HepG2 (cell line): ENCODE data around the gene IWS1. TPM values are rescaled to one million over a fixed set of nuclear protein-coding genes. Genes with fewer than 3 reads are reported as not detected.

Source experiments
- CBX5 ChIP-seq: sonication (generic); formaldehyde crosslinking; IDR thresholded peaks from 2 replicates; pipeline ENCODE4 v1.4.0; 2020; ENCODE audit warnings: missing genetic modification reagents, borderline replicate concordance
- CHCHD3 ChIP-seq: sonication (generic); formaldehyde crosslinking; IDR thresholded peaks from 2 replicates; pipeline ENCODE4 v1.8.0; 2022; ENCODE audit warnings: mild to moderate bottlenecking, missing genetic modification reagents, moderate library complexity
- HDAC2 ChIP-seq: sonication (generic); formaldehyde crosslinking; IDR thresholded peaks from 2 replicates; pipeline ENCODE4 v1.4.0; 2020; ENCODE audit warnings: missing genetic modification reagents
- ISL2 ChIP-seq: sonication (generic); formaldehyde crosslinking; IDR thresholded peaks from 2 replicates; pipeline ENCODE4 v1.5.0; 2020; ENCODE audit warnings: missing genetic modification reagents
- RFXAP ChIP-seq: sonication (generic); formaldehyde crosslinking; IDR thresholded peaks from 2 replicates; pipeline ENCODE4 v1.4.0; 2020; ENCODE audit warnings: missing genetic modification reagents, borderline replicate concordance
- ZBTB21 ChIP-seq: sonication (generic); formaldehyde crosslinking; IDR thresholded peaks from 2 replicates; pipeline ENCODE4 v1.4.0; 2020; ENCODE audit warnings: missing genetic modification reagents
- ZKSCAN5 ChIP-seq: sonication (generic); formaldehyde crosslinking; IDR thresholded peaks from 2 replicates; pipeline ENCODE4 v1.5.1; 2020; ENCODE audit warnings: mild to moderate bottlenecking, missing genetic modification reagents
- ZNF101 ChIP-seq: sonication (generic); formaldehyde crosslinking; IDR thresholded peaks from 2 replicates; pipeline ENCODE4 v1.4.0; 2020; ENCODE audit warnings: mild to moderate bottlenecking, low read depth, missing genetic modification reagents, borderline replicate concordance
- ZNF383 ChIP-seq: sonication (generic); formaldehyde crosslinking; IDR thresholded peaks from 2 replicates; pipeline ENCODE4 v1.4.0; 2020; ENCODE audit warnings: missing genetic modification reagents, mild to moderate bottlenecking, borderline replicate concordance
- ZNF446 ChIP-seq: sonication (generic); formaldehyde crosslinking; IDR thresholded peaks from 2 replicates; pipeline ENCODE4 v1.5.0; 2020; ENCODE audit warnings: mild to moderate bottlenecking, missing genetic modification reagents
- polyA plus RNA-seq, 8 experiments: library from polyadenylated mRNA; depleted of rRNA in 3 of 8; stranded (reverse) in 7 of 8; unstranded in 1 of 8; fragments of >200 nt; fragmentation: Illumina TruSeq in 4 of 8; extraction: Trizol in 4 of 8; gene quantifications; 2 replicates each; pipeline versions ENCODE4 v1.2.1 to v1.2.3, GENCODE V29; 2011 to 2016; ENCODE audit warnings: low read depth in 4 of 8, missing spikeins in 1 of 8, mixed read lengths in 1 of 8; ENCODE audit not compliant: insufficient read depth in 1 of 8
- total RNA-seq, 5 experiments: library from RNA; depleted of rRNA; stranded (reverse); fragments of >200 nt; fragmentation: Illumina TruSeq; extraction: Trizol; gene quantifications; 2 replicates each; pipeline ENCODE4 v1.2.3, GENCODE V29; 2016; ENCODE audit warnings: low read depth in 1 of 5
- TF ChIP-seq, protein P1 (sequence below): sonication (generic); formaldehyde crosslinking; IDR thresholded peaks from 2 replicates; pipeline ENCODE4 v1.9.0; 2021; ENCODE audit warnings: missing genetic modification reagents, mild to moderate bottlenecking, borderline replicate concordance
- TF ChIP-seq, protein P2 (sequence below): sonication (generic); formaldehyde crosslinking; IDR thresholded peaks from 2 replicates; pipeline ENCODE4 v1.4.0; 2020; ENCODE audit warnings: missing genetic modification reagents, borderline replicate concordance
- TF ChIP-seq, protein P3 (sequence below): sonication (generic); formaldehyde crosslinking; IDR thresholded peaks from 2 replicates; pipeline ENCODE4 v1.4.0; 2020; ENCODE audit warnings: mild to moderate bottlenecking, low read depth, missing genetic modification reagents

The IWS1 gene
- total and polyA plus RNA-seq, 2 of the 13 experiments (the other 11 are each of a cell fraction or from before 2014, with no cell fraction given), result 28.9 to 62.3 TPM

DNA sequence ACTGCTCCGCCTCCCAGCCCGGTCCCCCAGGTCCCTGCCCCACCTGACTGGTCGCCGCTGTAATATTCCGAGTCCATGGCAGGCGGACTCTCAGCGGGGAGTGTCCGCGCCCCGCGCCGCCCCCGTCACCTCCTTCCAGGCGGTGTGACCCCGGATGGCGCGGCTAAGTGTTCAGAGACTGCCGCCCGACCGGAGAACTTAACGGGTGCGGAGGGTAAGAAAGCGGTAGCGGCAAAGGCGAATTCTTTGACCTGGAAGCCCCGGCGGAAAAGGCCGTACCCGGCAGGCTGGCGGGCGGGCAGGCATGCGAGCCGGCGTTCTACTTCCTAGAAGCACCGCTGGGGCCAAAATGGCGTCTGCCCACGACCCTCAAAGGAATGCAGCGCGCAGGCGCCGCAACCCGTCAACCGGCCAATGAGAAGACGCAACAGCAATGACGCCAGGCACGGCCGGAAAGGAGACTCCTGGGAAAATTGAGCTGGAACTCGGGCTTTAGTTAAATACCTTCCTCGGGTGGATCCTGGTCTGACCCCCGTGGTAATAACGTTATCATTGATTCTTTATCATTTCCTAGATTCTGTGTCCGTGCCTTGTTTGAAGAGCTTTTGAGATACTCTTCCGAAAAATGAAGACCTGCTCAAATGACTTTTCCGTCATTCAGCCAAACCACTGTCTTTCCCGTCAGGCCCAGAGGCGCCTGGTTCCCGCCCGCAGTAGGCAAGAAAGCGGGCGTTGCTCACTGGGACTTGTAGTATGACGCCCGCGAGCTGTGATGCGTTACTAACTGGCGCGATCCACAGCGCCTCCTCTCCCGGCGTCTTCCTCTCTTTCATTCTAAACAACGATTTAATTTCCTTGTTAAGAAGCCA lies at the start of gene IWS1 (continued):
- TF ChIP-seq RFXAP (CRISPR knock-in tag) (peak; percentile 43; the same call in 1 of the 2 replicates), ZNF446 (peak; percentile 88; the same call in 1 of the 2 replicates), CHCHD3 (CRISPR knock-in tag) (no peak), ZBTB21 (CRISPR knock-in tag) (peak; percentile 96), ISL2 (CRISPR knock-in tag) (peak; percentile 51), ZNF383 (CRISPR knock-in tag) (no peak), CBX5 (CRISPR knock-in tag) (peak; percentile 52), ZNF101 (no peak), HDAC2 (CRISPR knock-in tag) (peak; percentile 26; the same call in 1 of the 2 replicates), ZKSCAN5 (CRISPR knock-in tag) (0 out of 2 replicates have a peak, but pooled peaks have one; percentile 23)
- TF ChIP-seq, protein P1, sequence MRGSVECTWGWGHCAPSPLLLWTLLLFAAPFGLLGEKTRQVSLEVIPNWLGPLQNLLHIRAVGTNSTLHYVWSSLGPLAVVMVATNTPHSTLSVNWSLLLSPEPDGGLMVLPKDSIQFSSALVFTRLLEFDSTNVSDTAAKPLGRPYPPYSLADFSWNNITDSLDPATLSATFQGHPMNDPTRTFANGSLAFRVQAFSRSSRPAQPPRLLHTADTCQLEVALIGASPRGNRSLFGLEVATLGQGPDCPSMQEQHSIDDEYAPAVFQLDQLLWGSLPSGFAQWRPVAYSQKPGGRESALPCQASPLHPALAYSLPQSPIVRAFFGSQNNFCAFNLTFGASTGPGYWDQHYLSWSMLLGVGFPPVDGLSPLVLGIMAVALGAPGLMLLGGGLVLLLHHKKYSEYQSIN, result no peak
- TF ChIP-seq, protein P2, sequence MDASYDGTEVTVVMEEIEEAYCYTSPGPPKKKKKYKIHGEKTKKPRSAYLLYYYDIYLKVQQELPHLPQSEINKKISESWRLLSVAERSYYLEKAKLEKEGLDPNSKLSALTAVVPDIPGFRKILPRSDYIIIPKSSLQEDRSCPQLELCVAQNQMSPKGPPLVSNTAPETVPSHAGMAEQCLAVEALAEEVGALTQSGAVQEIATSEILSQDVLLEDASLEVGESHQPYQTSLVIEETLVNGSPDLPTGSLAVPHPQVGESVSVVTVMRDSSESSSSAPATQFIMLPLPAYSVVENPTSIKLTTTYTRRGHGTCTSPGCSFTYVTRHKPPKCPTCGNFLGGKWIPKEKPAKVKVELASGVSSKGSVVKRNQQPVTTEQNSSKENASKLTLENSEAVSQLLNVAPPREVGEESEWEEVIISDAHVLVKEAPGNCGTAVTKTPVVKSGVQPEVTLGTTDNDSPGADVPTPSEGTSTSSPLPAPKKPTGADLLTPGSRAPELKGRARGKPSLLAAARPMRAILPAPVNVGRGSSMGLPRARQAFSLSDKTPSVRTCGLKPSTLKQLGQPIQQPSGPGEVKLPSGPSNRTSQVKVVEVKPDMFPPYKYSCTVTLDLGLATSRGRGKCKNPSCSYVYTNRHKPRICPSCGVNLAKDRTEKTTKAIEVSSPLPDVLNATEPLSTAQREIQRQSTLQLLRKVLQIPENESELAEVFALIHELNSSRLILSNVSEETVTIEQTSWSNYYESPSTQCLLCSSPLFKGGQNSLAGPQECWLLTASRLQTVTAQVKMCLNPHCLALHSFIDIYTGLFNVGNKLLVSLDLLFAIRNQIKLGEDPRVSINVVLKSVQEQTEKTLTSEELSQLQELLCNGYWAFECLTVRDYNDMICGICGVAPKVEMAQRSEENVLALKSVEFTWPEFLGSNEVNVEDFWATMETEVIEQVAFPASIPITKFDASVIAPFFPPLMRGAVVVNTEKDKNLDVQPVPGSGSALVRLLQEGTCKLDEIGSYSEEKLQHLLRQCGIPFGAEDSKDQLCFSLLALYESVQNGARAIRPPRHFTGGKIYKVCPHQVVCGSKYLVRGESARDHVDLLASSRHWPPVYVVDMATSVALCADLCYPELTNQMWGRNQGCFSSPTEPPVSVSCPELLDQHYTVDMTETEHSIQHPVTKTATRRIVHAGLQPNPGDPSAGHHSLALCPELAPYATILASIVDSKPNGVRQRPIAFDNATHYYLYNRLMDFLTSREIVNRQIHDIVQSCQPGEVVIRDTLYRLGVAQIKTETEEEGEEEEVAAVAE (CRISPR knock-in tag), result peak; percentile 50; the same call in 1 of the 2 replicates
- TF ChIP-seq, protein P3, sequence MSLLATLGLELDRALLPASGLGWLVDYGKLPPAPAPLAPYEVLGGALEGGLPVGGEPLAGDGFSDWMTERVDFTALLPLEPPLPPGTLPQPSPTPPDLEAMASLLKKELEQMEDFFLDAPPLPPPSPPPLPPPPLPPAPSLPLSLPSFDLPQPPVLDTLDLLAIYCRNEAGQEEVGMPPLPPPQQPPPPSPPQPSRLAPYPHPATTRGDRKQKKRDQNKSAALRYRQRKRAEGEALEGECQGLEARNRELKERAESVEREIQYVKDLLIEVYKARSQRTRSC, result no peak
